Effector CD8-positive, alpha-beta T cell (primary cell): Measurements from ENCODE around the gene MAGED2.
A peak's percentile ranks its signal among the peaks of the same experiment; 100 is the strongest.
"Not testable (repeated sequence)": the region's sequence is repeated elsewhere in the genome, so short reads cannot be mapped to it uniquely, and the experiment has no call there.

Experiments
- DNase-seq: peaks from one replicate; lab custom pipeline; 2025; lab: John Stamatoyannopoulos, UW
- total RNA-seq, 4 experiments: gene quantifications; one replicate each; lab custom pipeline; 2026; lab: John Stamatoyannopoulos, UW

The MAGED2 gene, protein sequence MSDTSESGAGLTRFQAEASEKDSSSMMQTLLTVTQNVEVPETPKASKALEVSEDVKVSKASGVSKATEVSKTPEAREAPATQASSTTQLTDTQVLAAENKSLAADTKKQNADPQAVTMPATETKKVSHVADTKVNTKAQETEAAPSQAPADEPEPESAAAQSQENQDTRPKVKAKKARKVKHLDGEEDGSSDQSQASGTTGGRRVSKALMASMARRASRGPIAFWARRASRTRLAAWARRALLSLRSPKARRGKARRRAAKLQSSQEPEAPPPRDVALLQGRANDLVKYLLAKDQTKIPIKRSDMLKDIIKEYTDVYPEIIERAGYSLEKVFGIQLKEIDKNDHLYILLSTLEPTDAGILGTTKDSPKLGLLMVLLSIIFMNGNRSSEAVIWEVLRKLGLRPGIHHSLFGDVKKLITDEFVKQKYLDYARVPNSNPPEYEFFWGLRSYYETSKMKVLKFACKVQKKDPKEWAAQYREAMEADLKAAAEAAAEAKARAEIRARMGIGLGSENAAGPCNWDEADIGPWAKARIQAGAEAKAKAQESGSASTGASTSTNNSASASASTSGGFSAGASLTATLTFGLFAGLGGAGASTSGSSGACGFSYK
- total RNA-seq = 172 to 412 (median 294) reads per million in 4 experiments

DNA sequence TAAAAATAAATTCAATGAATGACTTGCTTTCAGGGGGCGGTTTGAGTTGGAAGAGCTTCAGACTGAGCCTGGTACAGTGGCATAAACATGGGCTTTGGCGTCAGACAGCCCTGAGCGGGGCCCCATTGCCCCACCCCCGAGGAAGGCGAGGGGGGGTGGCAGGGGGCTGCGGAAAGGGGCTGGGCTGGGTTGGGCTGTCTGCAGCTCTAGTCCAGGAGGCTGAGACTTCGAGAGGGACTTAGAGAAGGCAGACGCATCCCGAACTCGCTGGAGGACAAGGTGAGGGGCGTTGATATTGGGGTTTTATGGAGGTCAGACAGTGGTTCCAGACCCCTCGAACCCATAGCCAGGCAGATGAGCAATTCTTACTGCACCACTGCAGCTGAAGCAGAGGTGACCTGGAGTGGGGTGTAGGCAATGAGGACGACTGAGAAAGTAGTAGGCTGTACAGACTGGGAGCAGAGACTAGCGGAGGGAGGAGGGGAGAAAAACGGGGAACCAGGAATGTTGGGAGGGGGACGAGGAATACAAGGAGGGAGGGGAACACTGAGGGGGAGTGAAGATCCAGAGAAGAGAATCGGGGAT is at the start of gene MAGED2:
Gene MAGED2, plus strand, starts transcription at position 222 of the 585 bp plus-strand sequence. CDS start 1,587 bp downstream, outside the sequence.
- peak; percentile 39 for DNase-seq

DNA sequence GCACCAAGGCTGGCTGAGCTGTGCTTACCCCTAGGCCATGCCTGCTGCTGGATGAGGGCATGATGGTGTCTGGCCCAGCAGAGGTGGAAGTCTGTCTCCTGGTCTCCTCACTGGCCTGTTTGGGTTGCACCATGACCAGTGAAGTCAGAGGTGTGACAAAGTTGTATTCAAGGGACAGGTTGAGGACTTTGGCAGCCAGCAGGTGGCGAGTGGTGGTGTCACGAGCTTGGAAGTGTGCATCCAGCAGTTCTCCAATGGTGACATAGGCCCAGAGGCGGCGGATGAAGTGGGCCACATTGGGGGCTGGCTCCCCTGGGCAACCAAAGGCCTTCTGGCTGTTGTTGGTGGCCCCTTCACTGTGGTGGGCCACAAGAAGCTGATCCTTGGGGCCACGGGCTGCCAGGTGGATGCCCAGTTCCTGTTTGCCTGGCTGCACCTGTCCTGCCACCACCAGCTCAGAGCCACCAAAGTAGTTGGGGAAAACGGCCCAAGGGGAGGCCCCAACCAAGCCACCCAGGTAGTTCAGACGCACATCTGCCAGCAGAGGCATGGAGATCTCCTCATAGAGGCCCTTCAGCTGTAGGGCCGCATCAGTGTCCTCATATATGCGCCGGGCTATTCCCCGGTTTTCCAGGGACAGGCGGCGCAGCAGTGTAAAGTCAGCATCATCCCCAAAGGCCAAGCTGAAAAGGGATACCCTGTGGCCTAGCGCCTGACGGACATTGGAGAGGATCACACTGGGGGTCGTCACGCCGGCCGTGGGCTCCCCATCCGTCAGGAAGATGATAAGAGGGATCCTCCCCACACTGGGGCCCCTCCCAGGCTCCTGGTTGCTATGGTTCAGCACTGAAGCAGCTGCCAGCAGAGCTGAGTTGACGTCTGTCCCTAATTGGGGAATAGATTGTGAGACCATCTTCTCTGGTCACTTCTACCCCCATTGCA is 49.2 kb upstream of the MAGED2 start:
- DNase-seq = no peak

DNA sequence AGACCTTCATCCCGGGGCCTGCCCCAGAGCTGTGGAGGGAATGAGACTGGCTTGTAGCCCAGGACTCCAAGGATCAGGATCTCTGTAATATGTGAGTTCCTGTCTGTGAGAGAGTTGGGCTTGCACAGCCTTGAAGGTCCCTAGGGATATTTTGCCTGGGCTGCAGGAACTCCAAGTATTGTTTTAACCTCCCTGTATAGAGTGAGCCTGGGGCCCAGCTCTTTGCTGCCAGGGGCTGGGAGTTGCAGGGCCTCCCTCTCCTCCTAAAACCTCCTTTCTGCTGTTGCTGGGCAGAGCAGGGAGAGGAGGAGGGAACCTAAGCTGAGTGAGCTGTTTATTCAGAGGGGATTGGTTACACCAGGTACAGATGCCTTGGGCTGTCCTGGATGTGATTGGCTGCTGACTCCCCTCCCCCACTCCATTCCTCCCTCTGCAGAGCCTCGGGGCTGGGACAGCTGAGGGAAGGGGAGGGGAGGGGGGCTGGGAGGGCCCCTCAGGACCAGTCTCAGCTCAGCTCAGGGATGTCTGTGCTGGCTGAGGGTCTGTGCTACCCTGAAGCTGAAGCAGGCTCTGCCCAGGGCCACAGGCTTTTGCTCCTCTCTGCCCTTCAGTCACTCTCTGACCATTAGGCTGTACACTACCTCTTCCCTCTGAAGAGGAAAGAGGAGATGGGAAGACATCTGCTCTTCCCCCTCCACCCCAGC is 33.0 kb upstream of the MAGED2 start:
- DNase-seq = not testable (repeated sequence)

DNA sequence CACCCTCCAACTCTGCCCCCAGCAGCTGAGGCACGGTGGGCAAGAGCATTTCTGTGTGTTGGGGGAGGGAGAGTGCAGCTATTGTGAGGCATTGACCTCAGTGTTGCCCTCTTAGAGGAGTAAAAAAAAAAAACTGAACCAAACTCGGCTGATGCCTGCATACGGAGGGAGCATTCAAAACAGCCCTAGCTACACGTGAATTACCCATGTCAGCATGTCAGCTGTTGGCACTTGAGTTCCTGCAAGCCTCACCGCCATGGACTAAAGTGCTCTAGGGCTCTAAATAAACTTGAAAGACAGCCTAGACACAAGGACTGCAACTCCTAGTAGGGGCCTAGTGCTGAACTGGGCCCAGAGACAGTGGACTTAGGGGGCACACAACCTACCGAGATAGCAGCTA is 31.5 kb upstream of the MAGED2 start:
- DNase-seq = no peak

DNA sequence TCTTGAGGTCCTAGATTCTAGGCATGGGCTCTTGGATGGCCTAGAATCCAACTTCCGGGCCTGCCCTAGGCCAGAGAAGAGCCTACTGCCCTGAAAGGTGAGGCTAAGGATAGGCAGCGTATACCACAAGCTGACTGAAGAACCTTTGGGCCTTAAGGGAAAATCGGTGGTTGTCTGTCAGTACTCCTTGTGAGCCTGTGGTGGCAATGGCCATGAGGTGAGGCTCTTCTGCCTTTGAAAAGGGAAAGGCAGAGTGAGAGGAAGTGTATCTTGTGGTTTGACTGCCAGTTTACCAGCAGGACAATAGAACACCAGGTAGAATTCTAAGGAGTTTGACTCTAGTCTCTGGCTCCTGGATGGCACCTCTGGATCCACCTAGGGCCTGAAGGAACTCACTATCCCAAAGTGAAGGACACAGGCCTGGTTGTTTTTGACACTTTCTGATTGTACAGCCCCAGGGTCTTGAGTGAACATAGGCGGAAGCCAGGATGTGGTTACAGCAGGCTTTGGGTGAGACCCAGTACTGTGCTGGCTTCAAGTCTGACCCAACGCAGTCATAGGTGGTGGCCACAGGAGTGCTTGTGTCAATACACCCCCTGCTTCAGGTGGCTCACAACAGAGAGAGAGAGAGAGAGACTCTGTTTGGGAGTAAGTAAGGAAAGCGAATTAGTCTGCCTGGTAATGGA is 30.4 kb upstream of the MAGED2 start:
- no peak for DNase-seq

DNA sequence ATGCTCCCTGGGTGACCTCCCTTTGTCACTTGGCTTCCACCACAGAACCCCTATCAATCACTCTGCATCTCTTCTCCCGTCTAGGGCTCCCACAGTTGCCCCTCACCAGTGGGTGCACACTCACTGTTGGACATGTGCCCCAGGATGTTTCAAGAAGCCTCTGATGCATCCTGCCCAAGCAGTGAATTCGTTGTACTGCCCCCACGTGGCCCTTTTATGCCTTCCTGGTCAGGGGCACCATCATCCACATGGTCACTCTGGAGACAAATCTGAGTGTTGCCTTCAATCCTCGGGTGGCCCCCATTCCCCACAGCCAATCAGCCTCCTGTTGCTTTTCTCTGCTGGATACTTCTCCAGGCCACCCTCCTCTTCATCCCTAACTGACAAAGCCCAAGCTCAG is 21.6 kb upstream of the MAGED2 start:
- DNase-seq = no peak

DNA sequence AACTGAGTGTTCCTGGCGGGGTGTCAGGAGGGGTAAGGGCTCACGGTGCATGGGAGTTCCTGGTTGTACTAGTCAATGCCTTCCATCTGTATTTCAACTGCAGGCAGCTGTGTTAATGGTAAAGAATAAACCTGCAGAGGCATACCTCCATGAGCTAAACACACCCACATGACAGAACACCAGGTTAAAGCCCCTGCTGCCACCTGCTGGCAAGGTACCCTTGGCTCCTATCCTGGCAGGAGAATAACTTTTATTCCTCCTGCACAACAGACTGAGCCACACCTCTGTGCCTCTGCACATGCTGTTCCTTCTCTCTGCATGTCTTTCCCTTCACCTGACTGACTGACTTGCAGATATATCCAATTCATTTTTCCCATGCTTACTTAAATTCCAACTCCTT is 20.6 kb upstream of the MAGED2 start:
- DNase-seq = no peak

DNA sequence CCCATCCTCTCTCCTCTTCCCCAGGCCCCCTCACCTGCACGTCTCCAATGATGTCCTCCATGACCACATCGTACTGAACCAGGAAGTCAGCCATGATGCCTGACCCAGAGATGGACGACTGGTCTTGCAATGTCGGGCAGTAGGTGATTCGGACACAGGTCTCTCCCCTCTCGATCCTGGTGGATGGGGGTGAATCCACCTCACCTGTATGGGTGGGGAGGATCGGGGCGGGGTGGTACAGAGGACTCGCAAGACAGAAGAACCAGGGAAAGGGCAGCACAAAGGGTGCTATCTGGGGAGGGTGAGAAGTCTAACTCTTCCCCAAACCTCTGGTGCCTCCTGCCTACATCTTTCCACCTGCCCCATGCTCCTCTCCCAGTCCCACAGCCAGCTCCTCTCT is 19.1 kb upstream of the MAGED2 start:
- no peak for DNase-seq

DNA sequence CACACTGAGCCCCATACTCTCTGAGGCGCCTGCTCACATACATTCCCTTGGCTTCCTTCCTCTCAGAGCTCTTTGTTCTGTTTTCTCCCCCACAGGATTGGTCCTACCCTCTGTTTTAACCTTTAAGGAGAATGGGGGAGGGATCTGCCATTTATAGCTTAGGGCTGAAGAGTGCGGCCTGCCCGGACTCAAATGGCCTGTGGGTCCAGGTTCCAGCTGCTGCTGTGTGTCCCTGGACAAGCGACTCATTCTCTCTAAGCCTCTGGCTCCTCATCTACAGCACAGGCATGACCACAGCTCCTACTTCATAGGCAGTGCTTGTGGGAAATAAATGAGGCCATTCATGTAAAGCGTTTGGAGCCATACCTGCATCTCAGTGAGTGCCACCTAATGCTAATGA is 18.1 kb upstream of the MAGED2 start:
- DNase-seq = not testable (repeated sequence)

DNA sequence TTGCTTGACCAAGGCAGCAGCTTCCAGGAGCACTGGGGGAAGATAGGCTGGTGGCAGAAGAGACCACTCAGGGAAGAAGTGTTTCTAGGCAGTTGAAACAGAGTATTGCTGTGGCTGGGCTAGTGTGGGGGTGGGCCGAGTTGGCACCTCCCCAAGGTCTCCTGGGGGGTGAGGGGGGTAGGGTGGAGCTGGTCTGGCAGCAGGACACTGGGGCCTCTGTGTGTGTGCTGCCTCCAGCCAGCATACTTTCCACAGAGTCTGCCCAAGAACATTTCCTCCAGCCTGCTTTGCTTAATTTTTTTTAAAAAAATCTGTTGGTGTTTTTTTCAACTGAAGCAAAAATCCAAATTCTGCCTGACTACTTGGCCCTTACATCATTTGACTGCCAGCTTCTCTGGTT is 13.5 kb upstream of the MAGED2 start:
- DNase-seq = no peak

DNA sequence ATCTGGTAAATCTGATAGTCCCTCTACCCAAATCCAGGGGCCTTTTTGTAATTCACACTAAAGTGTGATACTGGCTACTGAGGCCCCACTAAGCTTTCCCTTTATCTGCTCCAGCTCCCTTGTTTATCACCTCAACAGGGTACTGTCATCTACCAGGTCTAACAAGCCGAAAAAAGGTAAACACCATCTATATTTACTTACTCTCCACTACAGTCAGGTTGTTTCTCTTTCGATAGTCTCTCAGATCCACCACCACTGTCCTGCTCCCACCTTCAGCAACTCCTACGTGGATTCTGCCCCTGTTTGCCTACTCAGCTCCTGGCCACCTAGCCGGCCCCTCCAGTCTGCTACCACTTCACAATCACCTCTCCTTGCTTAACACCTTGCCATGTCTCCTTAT is 12.8 kb upstream of the MAGED2 start:
- DNase-seq = no peak

DNA sequence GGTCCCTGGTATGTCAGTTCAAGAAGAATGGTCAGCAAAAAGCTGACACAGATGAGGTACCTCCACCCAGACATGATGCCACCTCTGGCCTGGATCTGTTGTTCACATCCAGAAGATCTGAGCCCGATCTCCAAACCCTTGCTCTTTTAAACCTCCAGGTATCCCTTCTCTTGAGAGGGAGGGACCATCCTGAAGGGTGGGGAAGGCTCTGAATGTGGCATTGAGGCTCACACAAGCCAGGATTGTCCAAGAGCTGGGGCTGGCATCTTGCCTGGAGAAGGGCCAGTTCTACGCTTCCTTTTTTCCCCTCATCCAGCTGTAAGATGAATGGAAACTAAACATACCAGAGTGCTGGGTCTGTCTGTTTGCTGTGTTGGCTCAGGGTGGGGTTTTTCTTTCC is 9.4 kb upstream of the MAGED2 start, which contains the start of gene ITIH6:
Gene ITIH6, minus strand, starts transcription at position 119 of the 400 bp plus-strand sequence. Its CDS starts 45 bp downstream, at position 74.
- no peak for DNase-seq

DNA sequence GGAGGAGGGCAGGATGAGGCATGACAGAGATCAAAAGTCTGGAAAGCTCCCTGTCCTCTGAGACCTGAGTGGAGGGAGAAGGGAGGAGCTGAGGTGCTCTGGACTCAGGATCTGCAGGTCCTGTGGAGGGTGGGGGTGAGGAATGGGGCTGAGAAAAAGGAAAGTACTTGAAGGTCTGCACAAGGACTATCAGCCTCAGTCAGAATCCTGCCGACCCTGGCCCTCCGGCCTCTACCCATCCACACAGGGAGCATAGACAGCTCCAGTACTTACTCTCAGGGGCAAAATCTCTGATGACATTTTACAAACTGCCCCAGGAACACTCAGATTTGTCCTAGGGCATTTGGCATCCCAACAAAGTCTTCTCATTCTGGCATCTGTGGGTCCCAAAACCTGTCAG is 8.5 kb upstream of the MAGED2 start:
- no peak for DNase-seq

DNA sequence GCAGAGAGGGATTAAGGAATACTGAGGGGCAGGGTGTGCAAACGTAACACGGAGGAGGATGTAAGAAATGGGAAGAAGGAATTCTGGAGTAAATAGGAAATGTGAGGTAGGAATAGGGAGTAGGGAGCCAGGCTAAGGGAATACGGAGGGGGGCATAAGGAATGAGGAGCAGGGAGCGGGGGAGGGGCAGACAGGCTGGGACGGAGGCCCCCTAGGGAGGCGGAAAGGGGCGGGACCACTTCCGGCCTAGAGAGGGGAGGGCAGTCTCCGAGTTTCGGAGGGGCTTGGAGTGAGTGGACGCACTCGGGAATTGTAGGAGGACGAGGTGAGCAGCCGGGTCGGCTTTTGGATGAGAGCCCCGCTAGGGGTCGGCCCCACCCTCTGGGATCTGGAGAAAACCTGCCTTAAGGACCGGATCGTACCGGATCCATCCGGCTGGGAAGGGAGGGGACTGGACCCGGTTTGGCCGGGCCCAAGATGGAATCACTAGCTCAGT is 612 bp downstream of the MAGED2 start:
- DNase-seq = peak; percentile 48

DNA sequence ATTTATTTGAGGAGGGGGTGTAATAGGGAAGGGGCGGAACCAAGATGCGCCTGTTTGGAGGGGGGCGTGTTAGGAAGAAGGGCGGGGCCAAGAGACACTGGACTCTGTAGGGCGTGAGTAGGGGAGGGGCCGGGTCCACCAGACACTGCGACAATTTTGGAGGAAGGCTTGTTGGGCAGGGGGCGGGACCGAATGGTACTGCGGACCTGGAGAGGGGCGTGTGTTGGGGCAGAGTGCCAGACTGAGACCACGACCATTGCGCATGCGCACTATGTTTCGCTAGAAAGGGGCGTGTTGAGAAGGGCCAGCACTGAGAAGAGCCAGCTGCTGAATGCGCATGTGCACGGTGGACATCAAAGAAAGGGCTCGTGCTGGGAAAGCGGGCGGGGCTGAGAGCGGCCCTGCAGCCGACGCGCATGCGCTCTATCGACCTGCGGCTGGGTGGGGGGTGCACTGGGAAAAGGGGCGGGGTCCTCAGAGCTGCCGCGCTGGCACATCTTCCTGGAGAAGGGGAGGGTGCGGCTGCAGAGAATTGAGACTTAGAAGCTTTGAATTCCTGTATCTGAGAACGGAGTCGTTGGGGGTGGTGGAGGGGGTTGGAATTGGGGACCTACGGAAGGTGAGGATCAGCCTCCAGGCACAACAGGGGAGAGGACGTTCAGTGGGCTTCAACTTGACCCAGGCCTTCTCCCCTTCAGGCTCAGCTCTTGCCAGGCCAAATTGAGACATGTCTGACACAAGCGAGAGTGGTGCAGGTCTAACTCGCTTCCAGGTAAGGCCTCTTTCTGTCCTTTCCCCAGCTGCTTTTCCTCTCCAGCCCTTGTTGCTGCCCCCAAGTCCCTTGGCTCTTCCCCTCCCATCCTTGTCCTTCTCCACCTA is 1.3 kb downstream of the MAGED2 start:
- peak; percentile 84 for DNase-seq

DNA sequence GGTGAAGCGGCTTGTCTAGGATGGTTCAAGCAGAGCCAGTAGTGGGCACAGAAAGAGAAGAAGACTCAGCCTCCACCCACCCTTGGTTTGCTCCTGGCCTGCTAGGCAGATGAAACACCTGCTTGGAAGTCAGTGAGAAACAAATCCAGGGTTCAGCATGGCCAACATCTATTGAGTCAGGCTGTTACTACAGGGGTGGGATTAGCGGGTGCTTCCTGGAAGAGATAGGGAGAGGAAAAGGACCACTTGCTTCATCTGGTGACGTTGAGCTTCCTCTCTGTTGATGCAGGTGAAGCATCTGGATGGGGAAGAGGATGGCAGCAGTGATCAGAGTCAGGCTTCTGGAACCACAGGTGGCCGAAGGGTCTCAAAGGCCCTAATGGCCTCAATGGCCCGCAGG is 3.0 kb downstream of the MAGED2 start:
- DNase-seq = no peak

DNA sequence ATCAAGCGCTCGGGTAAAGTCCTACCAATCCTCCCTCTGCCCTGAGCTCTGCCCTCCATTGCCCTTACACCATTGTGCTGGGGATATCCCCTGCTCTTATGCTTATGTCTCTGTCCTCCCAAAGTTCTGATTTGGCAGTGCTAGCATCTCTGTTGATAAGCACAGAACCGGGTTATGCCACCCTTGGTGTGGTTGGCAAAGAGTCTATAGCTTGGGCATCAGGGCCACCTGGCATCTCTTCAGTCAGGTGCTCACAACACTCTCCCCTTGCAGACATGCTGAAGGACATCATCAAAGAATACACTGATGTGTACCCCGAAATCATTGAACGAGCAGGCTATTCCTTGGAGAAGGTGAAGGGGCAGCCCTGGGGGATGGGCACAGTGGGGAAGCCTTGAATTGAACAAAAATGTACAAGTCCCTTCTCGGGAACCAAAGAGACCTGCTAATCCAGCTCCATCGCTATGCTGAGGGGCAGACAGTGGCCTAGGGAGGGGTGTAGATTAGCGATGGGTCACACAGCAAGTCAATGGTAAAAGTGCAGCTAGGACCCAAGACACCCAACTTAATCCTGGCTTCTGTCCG is 3.8 kb downstream of the MAGED2 start:
- no peak for DNase-seq

DNA sequence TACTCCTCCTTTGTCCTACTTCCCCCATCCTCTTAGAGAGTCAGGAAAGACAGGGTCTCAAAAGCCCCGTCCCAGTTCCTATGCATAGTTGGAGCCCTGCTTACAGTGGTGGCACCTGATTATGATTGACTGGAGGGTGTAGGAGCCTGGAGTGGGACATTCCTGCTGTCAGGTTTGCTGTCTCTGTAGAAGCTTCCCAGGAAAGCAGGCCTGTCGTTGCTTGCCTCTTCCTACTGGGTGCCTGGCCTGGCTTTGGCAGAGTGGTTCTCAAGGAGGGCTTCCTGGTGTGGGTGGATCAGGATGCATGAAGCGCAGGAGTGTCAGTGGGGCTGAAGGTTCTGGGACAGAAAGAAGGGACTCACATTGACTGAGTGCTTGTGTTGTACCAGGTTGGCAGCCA is 4.8 kb downstream of the MAGED2 start:
- DNase-seq = no peak

DNA sequence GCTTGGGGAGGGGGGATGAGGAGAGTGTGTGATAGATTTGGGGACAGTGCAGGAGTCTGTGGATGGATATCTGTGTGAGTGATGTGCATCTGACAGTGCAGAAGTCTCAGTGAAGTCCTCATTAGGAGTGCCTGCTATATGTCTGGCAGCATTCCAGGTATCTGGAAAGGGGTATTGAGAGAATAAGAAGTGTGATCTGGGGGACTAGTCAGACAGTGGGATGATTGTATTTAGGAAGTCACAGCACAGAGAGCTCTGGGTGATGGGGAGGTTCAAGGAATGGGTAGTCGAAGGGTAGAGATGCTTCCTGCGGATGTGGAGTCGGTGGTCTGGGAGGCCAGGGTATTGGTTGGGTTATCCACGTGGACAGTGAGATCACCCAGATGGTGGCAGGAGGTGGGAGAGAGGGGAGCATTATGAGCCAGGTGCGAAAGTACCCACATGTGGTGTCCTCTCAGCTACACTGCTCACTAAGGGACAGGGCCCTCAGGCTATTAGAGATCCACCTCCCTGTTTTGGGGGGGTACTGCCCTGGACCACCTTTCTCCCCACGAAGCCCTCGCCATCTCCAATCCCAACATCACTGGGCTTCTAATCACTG is 9.8 kb downstream of the MAGED2 start:
- no peak for DNase-seq
